Medulla oblongata (tissue), 1 donor: ENCODE data around the gene DBNL.

Experiments
- DNase-seq: peaks from one replicate; pipeline ENCODE4 v3.0.0-alpha.2; 2015; ENCODE audit errors: extremely low spot score

The DBNL gene

DNA sequence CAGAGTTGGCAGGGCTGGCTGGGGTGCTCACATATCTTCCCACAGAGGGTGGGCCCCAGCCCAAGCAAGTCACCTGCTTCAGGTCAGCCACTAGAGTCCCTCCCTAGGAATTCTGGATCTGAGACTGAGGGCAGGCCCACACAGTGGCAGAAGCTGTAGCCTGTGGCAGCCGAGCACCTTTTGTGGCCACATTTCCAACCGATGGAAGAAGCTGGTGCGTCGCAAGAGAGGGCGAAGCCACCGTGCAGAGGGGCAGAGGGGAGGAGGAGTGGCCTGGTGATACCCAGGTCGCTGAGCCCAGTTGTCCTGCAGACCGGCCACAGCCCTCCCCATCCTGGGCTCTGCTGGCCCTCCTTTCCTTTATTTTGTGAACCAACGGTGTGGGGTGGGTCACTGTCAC lies 32.6 kb downstream of the DBNL start:
- DNase-seq, result no peak

DNA sequence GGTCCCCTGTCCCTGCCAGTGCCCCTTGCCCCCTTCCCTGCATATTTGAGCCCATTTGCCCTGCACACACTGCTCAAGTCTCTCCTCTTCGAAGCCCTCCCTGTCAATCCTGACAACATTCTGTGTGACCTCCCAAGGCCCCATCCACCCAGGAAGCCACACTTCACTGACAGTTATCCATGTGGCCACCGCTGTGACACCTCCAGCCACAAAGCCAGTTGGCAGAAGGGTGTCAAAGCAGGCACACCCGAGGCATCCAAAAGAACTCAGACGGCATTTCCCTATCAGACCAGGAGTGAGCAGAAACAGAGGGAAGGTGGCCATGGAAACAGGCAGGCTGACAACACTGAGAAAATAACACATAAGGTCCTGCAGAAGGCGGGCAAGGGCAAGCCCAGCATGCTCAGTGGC lies 33.2 kb downstream of the DBNL start:
- no peak for DNase-seq

DNA sequence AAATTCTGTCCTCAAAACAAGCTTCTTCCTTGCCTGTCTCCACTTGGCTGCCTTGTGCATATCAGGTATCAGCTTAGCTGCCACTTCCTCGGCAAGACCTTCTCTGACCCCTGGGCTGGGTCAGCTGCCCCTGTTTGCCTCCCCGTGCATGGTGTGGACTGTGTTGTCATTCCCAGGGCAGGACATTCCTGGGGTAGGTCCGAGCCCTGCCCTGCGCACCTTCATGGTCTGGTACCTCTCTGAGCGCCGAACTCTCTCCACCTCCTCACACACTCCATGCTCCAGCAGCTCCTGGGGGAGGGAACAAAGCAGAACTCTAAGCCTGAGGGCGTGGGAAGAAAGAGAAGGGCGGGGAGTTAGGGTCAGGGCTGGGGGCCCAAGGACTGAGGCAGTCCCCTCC lies 34.0 kb downstream of the DBNL start:
- DNase-seq, result no peak

DNA sequence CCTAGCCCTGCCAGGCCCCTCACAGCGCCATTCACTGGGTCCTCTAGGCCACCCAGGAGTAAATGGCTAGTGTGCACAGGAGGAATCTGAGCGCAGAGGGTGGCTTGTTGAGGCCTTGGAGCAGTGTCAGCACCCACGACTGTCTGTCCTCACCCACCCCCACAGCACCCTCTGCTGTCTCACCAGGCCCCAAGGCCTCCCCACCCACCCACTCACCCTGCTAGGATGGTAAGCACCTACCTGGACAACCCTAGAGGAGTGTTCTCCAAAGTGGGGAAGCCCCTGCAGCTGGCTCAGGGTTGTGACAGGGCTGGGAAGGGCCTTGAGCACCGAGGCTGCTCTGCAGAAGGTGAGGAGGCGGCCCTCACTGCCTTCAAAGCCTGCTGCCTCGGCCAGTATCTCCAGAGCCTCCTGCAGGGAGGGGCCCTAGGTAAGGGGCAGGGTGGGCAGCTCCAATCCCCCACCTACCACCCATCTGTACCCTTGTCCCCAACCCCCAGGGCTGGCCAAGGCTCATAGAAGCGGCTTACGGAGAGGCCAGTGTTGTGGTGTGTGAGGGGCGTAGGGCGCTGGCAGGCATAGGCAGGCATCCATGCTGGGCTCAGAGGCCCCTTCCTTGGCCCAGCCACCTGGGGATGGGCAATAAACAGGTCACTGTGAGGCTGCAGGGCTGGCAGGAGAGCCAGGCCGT lies 35.0 kb downstream of the DBNL start:
- no peak for DNase-seq

DNA sequence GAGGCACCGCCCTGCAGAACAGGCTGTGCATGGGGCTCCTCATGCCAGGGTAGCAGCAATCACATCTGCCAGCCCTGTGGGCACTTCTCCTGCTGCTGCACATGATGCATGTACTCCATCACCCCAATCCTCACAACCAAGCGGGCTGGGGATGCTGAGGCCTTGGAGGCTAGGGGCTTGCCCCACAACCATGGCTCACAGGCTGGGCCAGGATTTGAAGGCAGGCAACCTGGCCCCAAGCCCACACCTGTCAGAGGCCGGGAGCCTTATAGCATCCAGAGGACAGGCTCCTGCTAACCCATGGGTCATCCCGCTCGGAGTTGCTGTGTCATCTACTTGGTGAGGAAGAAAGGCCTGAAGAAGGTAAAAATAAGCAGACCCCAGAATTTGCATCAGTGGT lies 35.6 kb downstream of the DBNL start:
- DNase-seq, result no peak

DNA sequence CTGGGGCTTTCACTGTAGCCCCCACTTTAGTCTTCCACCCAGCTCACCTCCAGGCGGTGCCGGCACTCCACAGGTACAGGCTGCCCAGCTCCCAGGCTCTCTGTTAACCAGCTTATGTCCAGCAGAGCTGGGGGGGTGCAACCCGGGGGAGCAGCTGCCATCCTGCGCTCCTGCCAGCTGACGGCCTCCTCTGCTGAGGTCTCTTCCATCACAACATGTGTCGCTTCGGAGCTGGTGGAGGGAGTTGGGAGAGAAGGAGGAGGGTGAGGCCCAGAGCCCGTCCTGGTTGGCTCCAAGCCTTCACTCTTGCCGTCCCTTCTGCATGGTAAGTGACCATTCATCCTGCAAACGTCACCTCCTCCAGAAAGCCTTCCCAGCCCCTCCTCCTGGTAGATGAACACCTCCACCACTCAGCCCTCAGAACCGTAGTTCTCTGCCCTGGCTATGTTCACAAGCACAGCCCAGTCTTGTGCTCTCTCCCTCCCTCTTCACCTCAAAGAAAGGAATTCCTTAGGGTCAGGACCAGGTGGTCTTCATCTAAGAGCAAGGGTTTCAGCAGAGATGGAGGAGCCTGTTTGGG lies 36.3 kb downstream of the DBNL start:
- no peak for DNase-seq

DNA sequence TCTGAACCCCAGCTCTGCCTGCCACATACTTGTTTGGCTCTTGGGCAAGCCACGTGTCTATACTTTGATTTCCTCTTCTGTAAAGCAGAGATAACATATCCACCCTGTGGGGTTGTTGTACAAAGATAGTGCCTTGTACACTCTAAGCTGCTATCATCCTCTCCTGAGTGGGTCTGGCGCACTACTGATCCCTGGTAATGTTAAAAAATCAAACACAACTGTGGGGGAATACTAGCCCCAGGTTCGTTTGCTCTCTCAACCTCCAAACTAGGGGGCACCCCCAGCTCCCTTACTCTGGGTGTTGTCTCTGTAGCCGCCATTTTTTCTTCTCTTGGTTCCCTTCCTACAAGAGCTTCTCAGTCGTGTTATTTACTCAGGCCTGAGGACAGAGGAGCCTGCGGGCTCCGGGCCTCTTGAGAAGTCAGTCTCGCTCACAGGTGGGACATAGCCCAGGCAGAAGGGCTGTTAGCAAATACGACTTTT lies 36.8 kb downstream of the DBNL start:
- DNase-seq, result no peak

DNA sequence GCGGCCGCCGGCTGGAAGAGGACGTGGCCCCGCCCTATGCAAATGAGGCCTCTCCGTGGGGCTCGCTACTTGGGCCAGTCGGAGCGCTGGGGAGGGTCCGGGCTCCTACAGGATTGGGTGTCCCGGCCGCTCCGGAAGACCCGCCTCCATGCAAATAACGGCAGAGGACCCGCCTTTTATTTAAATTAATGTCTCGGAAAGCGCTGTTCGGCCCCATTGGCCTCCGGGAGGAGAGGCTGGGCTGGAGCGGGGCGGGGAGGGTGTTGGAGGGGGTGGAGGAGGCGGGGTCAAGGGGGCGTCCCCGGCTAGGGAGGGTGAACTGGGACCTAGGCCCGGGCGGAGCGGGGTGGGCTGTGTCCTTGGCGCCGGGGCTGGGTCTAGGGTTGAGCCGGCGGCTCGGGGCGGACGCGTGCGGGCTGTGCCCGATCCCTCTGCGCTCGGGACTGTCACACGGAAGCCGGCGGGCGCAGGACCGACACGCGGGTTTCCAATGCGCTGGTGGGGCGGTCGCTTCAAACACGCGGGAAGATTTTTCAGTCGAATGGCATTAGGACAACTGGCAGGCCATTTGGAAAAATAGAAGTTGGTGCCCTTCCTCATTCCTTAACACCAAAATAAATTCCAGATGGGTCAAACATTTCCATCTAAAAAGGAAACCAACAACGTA lies 38.2 kb downstream of the DBNL start:
- DNase-seq, result peak; percentile 99

DNA sequence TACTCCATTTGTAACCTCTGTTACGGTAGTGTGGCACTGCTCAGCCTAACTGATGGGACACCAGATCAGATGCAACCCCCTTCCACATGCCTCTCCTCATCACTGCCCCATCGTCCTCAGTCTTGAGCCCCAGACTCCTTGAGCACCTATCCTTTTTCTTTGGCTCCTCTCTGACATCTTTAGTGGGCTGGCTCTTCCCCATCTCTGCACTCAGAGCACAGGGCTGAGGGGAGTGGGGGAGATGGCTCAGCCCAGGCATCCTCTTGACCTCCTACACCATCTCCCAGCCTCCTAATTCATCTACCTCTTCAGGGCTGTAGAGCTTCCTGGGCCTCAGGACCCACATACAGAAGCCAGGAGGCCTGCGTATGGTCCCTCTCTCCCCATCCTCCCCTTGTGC lies 39.3 kb downstream of the DBNL start:
- DNase-seq, result no peak

DNA sequence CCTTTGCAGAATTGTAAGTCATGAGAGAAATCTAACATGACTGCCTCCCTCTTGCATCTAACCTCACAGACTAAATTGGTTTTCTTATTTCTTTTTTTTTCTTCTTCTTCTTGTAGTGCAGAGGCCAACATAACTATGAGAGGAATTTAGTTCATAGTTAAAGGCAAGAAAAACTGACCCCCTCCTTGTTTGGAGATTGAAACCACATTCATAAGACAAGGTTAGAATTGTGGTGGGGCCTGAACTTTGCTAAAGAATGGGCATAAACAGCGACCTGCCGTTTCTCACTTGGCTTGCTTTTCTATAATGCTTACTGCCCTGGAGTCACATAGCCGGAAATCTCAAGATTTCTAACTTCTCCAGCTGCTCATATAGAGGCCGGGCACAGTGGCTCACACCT lies 40.2 kb downstream of the DBNL start:
- DNase-seq, result no peak

DNA sequence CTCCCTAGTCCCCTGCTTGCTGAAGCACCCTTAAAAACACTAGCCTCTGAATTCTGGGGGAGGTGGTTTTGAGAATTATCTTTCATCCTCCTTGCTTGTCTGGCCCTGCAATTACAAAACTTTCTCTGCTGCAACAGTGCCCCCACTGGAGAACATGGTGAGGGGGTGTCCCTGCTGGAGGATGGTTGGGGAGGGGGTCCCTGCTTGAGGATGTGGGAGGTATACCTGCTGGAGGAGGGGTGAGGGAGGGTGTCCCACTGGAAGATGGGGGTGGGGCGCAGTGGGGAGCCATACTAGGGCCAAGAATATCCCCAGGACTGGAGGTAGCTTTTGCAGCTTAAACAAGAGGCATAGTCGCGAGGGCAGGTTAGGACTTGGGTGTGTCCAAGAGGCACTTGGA lies 41.0 kb downstream of the DBNL start:
- DNase-seq, result no peak

DNA sequence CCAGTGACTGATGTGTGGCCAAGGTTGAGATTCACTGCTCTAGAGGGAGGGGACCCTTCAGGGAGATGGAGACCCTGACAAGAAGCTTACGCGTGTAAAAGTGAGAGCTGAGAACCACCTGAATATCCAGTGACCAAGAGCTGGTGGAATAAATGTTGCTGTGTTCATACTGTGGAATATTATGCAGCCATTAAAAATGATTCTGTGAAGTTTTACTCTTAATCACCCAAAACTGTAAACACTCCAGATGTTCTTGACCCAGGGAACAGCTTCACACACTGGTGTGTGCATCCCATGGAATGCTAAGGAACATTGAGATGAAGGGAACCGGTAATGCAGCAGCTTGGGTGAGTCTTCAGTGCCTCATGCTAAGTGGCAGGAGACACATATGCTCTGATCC lies 42.1 kb downstream of the DBNL start:
- no peak for DNase-seq

DNA sequence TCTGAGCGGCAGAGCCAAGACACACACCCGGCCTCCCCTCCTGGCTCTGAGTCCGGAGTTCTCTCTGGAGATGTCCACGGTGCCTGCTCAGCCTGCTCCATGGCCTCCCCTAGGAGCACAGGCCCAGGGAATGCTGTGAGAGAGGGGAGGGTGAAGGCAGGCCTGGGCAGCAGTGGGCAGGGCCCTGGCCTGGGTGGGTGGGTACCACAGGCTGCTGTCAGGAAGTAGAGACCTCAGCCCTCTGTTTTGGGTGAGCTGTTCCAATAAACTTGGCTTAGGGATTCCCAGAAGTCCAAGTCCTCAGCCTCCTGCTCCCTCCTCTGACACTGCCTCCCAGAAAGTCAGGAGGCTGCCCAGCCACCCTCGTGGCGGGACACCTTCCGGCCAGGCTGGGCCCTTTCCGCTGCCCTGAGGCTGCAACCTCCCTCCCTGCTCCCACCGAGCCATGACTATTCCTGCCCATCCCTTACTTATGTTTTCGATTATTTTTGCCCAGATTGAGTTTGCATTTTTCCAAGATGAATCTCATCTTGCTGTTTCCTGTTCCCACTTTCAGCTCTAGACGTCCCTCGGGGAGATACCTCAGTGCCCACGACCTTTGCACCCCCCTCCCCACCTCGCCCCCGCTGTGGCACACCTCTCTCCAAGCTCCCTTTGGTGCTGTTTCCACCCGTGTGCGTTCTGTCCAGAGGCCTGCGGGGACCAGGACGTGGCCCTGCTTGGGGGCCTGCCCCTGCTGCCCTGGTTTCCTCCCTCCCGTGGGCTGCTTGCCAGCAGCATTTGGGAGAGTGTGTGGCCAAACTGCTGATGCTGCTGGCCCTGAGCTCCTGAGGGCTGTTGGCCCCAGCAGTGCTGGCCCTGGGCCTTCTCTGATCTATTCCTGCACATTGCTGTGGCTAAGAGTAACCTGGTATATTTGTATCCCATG lies 43.7 kb downstream of the DBNL start:
- peak; percentile 73 for DNase-seq

DNA sequence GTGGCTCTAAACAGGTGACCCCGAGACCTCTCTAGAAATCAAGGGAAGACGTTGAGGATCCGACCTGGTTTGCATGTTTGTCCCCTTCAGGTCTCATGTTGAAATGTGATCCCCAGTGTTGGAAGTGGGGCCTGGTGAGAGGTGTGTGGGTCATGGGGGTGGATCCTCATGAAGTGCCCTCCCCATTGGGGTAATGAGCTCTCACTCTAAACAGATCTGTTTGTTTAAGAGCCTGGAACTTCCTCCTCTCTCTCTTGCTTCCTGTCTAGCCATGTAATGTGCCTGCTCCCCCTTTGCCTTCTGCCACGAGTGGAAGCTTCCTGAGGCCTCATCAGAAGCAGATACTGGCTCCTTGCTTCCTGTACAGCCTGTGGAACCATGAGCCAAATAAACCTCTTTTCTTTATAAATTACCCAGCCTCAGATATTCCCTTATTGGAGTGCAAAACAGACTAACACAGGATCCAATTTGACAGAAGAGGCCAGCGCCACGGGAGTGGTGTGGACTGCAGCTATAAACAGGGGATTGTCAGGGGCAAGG lies 48.7 kb downstream of the DBNL start:
- no peak for DNase-seq

DNA sequence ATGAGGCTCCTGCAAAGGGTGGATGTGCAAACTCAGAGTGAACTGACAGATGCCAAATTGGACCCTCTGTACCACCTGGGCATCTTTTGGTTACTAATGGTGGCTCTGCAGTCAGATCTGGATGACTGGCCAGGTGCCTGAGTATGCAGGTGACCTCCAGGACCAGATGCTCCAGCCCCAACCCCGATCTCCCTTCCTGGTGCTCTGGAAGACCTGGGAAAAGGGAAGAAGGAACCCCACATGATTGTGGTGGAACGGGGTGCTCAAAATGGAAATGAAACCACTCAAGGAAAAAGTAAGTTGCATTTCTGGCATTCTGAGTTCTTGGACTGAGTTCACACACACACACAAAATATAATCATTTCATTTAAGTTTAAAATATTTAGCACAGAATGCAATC lies 49.9 kb downstream of the DBNL start:
- DNase-seq, result no peak

DNA sequence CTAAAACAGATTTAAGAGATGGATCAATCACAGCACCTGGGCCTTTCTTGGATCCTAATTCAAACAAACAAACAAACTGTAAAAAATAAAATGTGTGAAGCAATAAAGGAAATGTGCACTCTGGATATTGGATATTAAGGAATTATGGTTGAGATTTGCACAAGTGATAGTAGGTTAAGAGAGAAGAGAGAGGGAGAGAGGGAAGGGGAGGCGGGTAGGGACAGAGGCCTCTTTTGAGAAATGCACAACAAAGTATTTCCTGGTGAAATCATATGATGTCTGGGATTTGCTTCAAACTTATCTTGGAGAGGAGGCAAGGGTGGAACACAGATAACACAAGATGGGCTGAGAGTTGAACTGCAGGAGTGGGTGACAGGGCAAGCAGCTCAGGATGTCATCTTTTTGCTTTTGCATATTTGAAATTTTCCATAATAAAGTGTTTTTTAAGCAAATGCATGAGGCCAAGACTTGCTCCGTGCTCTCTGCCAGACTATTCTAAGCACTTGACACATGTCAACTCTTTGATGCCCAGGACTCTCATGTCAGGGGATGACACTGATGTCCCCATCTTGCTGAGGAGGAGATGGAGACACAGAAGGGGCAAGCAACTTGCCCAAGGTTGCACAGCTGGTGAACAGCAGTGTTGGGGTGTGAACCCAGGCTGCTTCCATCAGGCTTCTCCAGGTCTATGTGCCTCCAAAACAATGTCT lies 50.5 kb downstream of the DBNL start:
- DNase-seq, result no peak

DNA sequence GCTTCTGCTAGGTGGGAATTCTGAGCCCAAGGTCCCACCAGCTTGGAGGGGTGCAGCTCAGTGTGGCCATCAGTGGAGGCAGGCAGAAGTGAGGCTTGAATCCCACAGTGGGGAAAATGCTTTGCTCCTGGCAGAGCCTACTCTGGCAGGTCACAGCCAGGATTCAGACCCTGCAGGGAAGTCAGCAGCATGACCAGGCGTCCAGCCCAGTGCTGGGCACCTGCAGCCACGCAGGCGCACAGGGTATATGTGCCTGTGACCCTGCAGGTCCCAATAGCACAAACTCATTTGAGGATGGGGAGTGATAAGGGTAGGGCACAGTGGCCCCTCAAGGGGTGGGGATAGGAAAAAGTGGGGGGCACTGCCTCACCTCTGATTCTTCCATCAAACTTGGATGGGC lies 51.3 kb downstream of the DBNL start:
- DNase-seq, result no peak

DNA sequence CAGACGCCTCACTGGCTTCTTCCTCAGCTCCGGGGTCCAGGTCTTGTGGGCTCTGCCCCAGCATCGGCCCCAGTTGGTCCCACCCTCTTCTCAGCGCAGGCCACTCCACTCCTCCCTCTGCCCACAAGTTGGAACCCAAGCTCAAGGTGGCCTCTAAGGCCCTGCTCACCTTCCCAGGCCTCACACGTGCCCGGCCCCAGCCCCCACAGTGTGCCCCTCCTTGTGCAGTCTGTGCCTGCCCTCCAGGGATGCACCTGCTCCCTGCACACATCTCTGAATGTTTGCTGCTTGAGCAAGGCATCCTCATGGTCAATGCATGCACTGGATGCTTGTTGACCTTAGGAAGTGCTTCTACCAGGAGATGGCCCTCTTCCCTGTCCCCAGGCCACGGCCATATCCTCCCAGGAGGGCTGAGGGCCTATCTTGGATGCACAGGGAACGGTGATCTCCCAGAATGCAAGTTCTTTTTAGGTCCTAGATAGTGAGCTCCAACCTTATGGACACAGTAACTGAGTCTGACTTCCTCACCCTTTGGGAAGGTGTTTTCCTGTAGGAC lies 51.9 kb downstream of the DBNL start:
- no peak for DNase-seq

DNA sequence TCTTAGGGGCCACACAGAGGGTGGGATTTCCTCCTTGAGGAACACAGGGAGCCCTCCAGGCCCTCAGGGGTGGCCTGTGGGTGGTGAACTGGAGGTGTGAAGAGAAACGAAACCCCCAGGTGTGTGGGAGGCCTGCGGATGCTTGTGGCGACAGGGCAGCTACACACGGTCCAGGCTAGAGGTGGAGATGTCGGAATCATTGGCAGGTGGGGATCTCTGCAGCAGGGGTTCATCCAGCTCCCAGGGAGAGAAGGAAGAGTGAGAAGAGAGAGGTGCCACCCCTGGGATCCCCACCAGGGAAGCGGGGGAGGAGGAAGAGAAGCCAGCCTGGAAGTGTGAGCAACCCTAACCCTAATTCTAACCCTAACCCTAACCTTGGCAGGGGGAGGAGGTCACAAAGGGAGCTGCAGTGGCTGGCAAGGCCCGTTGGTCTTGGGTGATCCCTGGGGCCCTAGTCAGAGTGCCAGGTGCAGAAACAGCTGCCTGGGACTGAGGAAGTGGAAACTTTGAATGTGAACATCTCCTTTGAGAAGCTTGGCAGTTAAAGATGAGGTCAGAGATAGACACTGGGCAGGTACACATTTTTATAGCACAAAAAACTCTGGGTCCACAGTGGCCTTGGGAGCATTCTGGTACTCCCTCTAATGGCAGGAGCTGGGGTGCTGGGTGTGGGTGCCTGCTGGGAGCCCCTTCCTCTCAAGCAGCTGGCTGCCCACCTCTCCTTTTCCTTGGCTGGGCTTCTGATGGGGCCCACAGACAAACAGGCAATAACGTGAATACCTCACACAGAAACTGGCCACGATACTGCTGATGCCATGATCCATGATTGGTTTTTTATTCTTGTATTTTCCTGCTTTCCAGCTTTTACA lies 52.8 kb downstream of the DBNL start:
- no peak for DNase-seq
